Right ventricle myocardium inferior (tissue), 1 donor: ENCODE results near the gene OLIG2. TPM values are rescaled to one million over a fixed set of nuclear protein-coding genes. Genes with fewer than 3 reads are reported as not detected.

Experiments
- ATAC-seq: fragments of 200-7000 bp; cut with Tn5 transposase; one replicate; pipeline ENCODE4 v1.9.1; 2020; ENCODE audit warnings: mild to moderate bottlenecking, moderate library complexity
- DNase-seq: peaks from one replicate; pipeline ENCODE4 v3.0.0; 2021; ENCODE audit errors: missing footprints
- intact Hi-C: fragments of 100-400 bp; cut with DNase I; formaldehyde crosslinking; loops from one replicate; pipeline ENCODE4 v1.11.0; 2022
- total RNA-seq: library from RNA; stranded (reverse); fragmentation: NEBNext Ultra II Directional; extraction: Animal tissue kit (Norgen Biotek cat#: 25700); gene quantifications from one replicate; pipeline ENCODE4 v1.2.1, GENCODE V29; 2021
- donor health status: DM: no; HTN: yes; CAD: no; lungs with severe emphysema.

Gene OLIG2
- total RNA-seq, 1 donor from 2014 or later = not detected

DNA sequence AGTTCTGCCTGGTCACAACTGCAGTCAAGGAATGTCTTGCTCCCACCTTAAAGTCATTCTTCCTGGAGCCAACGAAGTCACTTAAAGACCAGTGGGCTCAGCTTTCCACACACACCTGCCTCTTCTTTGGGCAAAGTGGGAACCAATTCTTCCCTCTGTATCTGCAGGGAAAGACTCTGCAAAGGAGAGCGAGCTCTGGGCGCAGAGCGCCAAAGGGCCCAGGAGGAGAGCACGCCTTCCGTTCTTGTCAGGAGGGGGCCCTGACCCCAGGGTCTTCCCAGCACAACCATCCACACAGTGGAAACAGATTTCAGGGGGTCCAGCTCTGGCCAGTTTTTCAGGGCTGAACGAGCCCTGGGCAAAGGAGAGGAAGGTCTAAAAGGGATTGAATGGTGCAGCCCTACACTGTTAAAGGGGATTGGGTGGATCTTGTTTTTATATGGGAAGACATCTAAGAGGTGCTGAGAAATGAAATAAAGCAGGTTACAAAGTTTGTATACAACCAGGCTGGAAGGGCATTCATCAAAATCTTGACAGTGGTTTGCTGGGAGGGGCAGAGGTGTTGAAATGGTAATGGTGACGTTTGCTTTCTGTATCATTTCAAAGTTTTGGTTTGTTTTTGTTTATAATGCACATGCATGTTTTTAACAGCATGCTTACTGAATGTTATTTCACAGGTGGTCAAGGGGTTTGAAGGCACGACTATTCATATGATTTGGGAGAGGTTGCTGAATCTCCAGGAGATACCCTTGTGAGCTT is 6.8 kb upstream of the OLIG2 start:
- intact Hi-C loops = no loop called here
- DNase-seq (no peak), ATAC-seq (no peak)

DNA sequence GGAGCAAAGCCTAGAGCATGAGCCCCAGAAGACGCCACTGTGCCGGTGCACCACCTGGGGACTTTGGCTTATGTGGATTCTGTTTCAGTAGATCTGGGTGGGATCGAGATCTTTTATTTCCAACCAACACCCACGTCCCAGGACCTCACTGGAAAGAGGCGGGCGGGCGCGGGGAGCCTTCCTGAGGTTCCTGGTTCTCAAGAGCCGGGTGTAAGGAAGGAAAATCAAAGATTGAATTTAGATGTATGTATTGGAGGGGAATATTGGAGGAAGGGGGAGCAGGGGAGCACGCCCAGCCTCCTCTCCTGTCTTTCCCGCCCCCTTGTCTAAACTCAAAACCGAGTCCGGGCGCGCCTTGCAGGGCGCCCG is 6.2 kb upstream of the OLIG2 start:
- DNase-seq = no peak
- ATAC-seq = no peak
- intact Hi-C loops = no loop called here

DNA sequence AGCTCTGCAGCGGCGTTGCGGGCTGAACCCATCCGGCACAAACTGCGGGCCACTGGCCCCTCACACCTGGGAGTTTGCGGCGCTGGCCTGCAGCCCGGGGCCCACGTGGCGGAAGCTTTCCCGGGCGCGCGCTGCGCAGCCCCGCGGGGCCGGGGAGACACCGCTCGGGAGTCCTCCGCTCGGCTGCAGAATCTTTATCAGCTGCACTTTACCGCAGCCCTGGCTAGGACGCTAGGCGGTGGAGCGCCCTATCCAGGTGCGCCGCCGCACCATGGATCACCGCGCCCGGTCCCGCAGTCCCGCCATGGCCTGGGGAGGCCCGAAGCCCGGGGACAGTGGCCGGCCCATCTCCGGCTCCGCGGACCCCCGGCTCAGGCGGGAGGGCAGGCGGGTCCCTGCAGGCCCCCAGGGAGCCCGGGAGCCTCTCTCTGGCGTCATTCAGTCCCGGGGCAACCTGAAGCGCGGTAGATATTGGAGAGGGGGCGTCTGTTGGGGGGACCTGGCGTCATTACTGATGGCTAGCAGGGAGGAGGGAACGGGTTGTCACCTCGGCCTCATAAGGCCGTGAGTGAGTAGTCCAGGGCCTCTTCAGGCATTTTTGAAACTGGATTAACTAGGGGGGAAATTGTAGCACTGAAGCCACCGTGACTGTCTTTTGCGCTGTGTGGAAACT is 5.7 kb upstream of the OLIG2 start:
- intact Hi-C loops = loop anchor here (10.0 kb wide), 1 partner anchor 55 kb away; the partner anchor contains the start of gene OLIG1
- ATAC-seq = no peak

DNA sequence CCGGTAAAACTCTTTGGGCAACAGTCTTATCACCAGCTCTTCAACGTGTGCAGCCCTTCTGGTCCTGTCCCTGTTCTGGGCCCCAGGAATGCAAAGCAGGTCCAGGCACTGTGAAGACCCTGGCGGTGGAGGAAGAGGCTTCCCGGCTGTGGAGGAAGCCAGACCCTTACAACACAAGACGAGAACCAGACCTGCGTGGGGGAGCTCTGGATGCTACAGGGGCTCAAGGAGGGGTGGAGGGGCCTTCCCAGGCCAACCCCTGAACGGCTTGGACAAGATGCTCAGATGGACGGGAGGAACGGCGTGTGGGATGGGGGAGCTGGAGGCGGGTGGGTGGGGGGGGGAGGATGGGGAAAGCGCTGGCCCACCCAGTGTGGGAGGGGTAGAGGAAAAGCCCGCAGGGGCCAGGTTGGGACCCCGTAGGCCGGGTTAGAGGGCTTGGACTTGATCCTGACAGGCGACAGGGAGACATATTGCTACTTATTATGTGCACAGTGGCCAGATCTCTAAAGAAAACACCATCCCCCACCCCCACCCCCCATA is 5.1 kb upstream of the OLIG2 start:
- DNase-seq = no peak
- intact Hi-C loops = loop anchor here (10.0 kb wide), 1 partner anchor 54 kb away; the partner anchor contains the start of gene OLIG1
- no peak for ATAC-seq

More for the DNA sequence above, 5.7 kb upstream of the OLIG2 start:
- no peak for DNase-seq

DNA sequence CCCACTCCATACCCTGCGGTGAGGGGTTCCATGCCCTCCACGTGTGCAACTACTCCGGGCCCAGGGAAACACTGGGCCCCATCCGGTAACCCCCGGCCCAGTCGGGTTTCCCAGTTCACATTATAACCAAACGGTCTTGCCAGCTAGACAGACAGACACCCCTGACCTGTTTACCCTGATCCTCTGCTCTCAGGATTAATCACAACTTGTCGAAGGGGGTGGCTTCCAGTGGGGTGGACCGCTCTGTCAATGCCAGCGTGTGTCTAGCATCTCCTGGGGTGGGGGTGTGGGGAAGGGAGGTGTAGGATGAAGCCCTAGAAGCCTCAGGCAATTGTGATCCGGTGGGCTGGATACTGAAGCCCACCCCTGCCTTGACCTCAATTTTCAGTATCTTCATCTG is 4.6 kb upstream of the OLIG2 start:
- intact Hi-C loops = loop anchor here (10.0 kb wide), 1 partner anchor 54 kb away; the partner anchor contains the start of gene OLIG1
- DNase-seq = no peak
- no peak for ATAC-seq

DNA sequence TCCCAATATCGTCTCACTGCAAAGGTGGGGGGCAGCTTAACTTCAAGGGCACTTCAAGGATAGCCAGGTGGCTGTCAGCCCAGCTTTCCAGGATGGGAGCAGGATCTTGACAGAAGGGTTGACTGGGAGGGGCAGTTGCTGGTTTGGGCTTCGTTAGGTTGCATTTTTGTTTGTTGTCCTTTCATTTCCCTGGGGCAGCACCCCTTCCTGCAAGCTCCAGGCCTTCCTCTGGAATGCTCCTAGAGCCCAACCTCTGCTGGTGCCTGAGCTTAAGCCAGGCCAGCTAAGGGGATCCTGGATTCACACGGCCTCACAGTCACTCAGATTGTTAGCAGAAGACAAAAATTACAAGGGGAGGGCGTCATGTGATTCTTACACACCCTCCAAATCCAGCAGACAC is 4.1 kb upstream of the OLIG2 start:
- no peak for DNase-seq
- ATAC-seq = no peak
- intact Hi-C loops = loop anchor here (10.0 kb wide), 1 partner anchor 53 kb away; the partner anchor contains the start of gene OLIG1

DNA sequence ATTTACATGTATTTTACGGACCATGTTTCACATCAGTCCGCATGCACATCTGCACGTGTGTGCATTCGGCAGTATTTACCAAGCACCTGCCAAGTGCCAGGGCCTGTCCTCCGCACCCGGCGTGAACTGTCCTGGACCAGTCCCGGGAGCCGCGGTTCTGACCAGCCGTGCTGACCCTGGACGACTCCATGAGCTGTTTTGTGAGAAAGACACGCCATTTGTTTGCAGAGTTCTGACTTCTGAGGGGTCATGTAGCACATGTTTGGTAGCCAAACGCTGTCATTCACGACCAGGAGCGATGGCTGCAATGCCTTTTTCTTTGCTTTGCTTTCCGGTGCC is 3.3 kb upstream of the OLIG2 start:
- ATAC-seq = no peak
- no peak for DNase-seq
- intact Hi-C loops = loop anchor here (10.0 kb wide), 1 partner anchor 52 kb away; the partner anchor contains the start of gene OLIG1

DNA sequence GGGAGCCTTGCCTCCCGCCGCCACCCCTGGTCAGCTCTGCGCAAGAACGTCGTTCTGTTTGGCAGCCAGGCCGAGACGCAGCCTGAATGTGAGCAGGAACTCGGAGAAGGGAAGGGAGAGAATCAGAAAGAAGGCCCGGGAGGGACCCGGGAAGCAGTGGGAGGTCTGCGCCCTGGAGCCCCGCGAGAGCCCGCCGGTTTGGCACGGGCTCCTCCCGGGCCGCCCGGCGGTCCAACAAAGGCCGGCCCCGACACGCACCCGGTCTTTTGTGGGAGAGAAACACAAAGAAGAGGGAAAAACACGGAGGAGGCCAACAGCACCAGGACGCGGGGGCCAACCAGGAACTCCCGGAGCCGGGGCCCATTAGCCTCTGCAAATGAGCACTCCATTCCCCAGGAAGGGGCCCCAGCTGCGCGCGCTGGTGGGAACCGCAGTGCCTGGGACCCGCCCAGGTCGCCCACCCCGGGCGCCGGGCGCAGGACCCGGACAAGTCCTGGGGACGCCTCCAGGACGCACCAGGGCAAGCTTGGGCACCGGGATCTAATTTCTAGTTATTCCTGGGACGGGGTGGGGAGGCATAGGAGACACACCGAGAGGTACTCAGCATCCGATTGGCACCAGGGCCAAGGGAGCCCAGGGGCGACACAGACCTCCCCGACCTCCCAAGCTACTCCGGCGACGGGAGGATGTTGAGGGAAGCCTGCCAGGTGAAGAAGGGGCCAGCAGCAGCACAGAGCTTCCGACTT is 2.7 kb upstream of the OLIG2 start:
- ATAC-seq = no peak
- intact Hi-C loops = loop anchor here (10.0 kb wide), 1 partner anchor 52 kb away; the partner anchor contains the start of gene OLIG1

DNA sequence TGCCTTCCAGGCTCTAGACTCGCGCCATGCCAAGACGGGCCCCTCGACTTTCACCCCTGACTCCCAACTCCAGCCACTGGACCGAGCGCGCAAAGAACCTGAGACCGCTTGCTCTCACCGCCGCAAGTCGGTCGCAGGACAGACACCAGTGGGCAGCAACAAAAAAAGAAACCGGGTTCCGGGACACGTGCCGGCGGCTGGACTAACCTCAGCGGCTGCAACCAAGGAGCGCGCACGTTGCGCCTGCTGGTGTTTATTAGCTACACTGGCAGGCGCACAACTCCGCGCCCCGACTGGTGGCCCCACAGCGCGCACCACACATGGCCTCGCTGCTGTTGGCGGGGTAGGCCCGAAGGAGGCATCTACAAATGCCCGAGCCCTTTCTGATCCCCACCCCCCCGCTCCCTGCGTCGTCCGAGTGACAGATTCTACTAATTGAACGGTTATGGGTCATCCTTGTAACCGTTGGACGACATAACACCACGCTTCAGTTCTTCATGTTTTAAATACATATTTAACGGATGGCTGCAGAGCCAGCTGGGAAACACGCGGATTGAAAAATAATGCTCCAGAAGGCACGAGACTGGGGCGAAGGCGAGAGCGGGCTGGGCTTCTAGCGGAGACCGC is 2.0 kb upstream of the OLIG2 start:
- DNase-seq = no peak
- no peak for ATAC-seq
- intact Hi-C loops = loop anchor here (10.0 kb wide), 1 partner anchor 51 kb away; the partner anchor contains the start of gene OLIG1

More for the DNA sequence above, 2.7 kb upstream of the OLIG2 start:
- no peak for DNase-seq

DNA sequence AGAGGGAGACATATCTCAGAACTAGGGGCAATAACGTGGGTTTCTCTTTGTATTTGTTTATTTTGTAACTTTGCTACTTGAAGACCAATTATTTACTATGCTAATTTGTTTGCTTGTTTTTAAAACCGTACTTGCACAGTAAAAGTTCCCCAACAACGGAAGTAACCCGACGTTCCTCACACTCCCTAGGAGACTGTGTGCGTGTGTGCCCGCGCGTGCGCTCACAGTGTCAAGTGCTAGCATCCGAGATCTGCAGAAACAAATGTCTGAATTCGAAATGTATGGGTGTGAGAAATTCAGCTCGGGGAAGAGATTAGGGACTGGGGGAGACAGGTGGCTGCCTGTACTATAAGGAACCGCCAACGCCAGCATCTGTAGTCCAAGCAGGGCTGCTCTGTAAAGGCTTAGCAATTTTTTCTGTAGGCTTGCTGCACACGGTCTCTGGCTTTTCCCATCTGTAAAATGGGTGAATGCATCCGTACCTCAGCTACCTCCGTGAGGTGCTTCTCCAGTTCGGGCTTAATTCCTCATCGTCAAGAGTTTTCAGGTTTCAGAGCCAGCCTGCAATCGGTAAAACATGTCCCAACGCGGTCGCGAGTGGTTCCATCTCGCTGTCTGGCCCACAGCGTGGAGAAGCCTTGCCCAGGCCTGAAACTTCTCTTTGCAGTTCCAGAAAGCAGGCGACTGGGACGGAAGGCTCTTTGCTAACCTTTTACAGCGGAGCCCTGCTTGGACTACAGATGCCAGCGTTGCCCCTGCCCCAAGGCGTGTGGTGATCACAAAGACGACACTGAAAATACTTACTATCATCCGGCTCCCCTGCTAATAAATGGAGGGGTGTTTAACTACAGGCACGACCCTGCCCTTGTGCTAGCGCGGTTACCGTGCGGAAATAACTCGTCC is 1.3 kb upstream of the OLIG2 start:
- DNase-seq (no peak), ATAC-seq (no peak)
- intact Hi-C loops = loop anchor here (10.0 kb wide), 1 partner anchor 50 kb away; the partner anchor contains the start of gene OLIG1

DNA sequence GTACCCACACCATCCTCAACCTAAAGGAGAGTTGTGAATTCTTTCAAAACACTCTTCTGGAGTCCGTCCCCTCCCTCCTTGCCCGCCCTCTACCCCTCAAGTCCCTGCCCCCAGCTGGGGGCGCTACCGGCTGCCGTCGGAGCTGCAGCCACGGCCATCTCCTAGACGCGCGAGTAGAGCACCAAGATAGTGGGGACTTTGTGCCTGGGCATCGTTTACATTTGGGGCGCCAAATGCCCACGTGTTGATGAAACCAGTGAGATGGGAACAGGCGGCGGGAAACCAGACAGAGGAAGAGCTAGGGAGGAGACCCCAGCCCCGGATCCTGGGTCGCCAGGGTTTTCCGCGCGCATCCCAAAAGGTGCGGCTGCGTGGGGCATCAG is 638 bp upstream of the OLIG2 start:
- intact Hi-C loops = loop anchor here (10.0 kb wide), 1 partner anchor 50 kb away; the partner anchor contains the start of gene OLIG1
- no peak for ATAC-seq

DNA sequence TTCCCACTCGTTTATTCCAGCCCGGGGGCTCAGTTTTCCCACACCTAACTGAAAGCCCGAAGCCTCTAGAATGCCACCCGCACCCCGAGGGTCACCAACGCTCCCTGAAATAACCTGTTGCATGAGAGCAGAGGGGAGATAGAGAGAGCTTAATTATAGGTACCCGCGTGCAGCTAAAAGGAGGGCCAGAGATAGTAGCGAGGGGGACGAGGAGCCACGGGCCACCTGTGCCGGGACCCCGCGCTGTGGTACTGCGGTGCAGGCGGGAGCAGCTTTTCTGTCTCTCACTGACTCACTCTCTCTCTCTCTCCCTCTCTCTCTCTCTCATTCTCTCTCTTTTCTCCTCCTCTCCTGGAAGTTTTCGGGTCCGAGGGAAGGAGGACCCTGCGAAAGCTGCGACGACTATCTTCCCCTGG is 716 bp downstream of the OLIG2 start:
- no peak for DNase-seq
- ATAC-seq = no peak
- intact Hi-C loops = loop anchor here (10.0 kb wide), 1 partner anchor 48 kb away; the partner anchor contains the start of gene OLIG1

More for the DNA sequence above, 638 bp upstream of the OLIG2 start:
- no peak for DNase-seq

DNA sequence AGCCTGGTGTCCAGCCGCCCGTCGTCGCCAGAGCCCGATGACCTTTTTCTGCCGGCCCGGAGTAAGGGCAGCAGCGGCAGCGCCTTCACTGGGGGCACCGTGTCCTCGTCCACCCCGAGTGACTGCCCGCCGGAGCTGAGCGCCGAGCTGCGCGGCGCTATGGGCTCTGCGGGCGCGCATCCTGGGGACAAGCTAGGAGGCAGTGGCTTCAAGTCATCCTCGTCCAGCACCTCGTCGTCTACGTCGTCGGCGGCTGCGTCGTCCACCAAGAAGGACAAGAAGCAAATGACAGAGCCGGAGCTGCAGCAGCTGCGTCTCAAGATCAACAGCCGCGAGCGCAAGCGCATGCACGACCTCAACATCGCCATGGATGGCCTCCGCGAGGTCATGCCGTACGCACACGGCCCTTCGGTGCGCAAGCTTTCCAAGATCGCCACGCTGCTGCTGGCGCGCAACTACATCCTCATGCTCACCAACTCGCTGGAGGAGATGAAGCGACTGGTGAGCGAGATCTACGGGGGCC is 1.2 kb downstream of the OLIG2 start:
- no peak for ATAC-seq
- peak; percentile 56 for DNase-seq
- intact Hi-C loops = loop anchor here (10.0 kb wide), 1 partner anchor 48 kb away; the partner anchor contains the start of gene OLIG1

DNA sequence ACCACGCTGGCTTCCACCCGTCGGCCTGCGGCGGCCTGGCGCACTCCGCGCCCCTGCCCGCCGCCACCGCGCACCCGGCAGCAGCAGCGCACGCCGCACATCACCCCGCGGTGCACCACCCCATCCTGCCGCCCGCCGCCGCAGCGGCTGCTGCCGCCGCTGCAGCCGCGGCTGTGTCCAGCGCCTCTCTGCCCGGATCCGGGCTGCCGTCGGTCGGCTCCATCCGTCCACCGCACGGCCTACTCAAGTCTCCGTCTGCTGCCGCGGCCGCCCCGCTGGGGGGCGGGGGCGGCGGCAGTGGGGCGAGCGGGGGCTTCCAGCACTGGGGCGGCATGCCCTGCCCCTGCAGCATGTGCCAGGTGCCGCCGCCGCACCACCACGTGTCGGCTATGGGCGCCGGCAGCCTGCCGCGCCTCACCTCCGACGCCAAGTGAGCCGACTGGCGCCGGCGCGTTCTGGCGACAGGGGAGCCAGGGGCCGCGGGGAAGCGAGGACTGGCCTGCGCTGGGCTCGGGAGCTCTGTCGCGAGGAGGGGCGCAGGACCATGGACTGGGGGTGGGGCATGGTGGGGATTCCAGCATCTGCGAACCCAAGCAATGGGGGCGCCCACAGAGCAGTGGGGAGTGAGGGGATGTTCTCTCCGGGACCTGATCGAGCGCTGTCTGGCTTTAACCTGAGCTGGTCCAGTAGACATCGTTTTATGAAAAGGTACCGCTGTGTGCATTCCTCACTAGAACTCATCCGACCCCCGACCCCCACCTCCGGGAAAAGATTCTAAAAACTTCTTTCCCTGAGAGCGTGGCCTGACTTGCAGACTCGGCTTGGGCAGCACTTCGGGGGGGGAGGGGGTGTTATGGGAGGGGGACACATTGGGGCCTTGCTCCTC is 1.9 kb downstream of the OLIG2 start:
- ATAC-seq = no peak
- DNase-seq = no peak
- intact Hi-C loops = loop anchor here (10.0 kb wide), 1 partner anchor 47 kb away; the partner anchor contains the start of gene OLIG1

DNA sequence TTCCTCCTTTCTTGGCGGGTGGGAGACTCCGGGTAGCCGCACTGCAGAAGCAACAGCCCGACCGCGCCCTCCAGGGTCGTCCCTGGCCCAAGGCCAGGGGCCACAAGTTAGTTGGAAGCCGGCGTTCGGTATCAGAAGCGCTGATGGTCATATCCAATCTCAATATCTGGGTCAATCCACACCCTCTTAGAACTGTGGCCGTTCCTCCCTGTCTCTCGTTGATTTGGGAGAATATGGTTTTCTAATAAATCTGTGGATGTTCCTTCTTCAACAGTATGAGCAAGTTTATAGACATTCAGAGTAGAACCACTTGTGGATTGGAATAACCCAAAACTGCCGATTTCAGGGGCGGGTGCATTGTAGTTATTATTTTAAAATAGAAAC is 2.5 kb downstream of the OLIG2 start:
- ATAC-seq = no peak
- DNase-seq = no peak
- intact Hi-C loops = loop anchor here (10.0 kb wide), 1 partner anchor 47 kb away; the partner anchor contains the start of gene OLIG1

DNA sequence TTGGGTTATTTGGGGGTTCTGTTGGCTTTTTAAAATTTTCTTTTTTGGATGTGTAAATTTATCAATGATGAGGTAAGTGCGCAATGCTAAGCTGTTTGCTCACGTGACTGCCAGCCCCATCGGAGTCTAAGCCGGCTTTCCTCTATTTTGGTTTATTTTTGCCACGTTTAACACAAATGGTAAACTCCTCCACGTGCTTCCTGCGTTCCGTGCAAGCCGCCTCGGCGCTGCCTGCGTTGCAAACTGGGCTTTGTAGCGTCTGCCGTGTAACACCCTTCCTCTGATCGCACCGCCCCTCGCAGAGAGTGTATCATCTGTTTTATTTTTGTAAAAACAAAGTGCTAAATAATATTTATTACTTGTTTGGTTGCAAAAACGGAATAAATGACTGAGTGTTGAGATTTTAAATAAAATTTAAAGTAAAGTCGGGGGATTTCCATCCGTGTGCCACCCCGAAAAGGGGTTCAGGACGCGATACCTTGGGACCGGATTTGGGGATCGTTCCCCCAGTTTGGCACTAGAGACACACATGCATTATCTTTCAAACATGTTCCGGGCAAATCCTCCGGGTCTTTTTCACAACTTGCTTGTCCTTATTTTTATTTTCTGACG is 3.1 kb downstream of the OLIG2 start:
- no peak for ATAC-seq
- intact Hi-C loops = loop anchor here (10.0 kb wide), 1 partner anchor 46 kb away; the partner anchor contains the start of gene OLIG1
- peak; percentile 81 for DNase-seq
